ENCODE results near the gene C4orf17.

The C4orf17 gene

GRCh38 chr4:99586322-99586721 is 75.5 kb downstream of the C4orf17 start:
- no peaks in the 10 kb centered on the region for H3K27me3 ChIP-seq (ENCODE audit: control insufficient read depth, insufficient read depth, low read length)
- H3K4me3 ChIP-seq (ENCODE audit: low read depth, low read length), result no peak overlapping the region
- H3K9me3 ChIP-seq (ENCODE audit: control insufficient read depth, insufficient read depth, low read length), result no peaks in the 10 kb centered on the region
- H3K36me3 ChIP-seq (ENCODE audit: control insufficient read depth, insufficient read depth, low read length), result no peaks in the 10 kb centered on the region
- no peaks in the 10 kb centered on the region for H3K4me1 ChIP-seq (ENCODE audit: control insufficient read depth, insufficient read depth, low read length)
- H3K9ac ChIP-seq (ENCODE audit: low read depth, low read length), result no peak overlapping the region

- H3K27me3 ChIP-seq (ENCODE audit: control insufficient read depth, insufficient read depth, low read length), result no peaks in the 10 kb centered on the region
- no peaks in the 10 kb centered on the region for H3K36me3 ChIP-seq (ENCODE audit: control insufficient read depth, insufficient read depth, low read length)
- no peaks in the 10 kb centered on the region for H3K9me3 ChIP-seq (ENCODE audit: control insufficient read depth, insufficient read depth, low read length)
- H3K4me1 ChIP-seq (ENCODE audit: control insufficient read depth, insufficient read depth, low read length), result no peaks in the 10 kb centered on the region
- H3K4me3 ChIP-seq (ENCODE audit: low read depth, low read length), result no peak overlapping the region
- H3K9ac ChIP-seq (ENCODE audit: low read depth, low read length), result no peak overlapping the region
Observed at GRCh38 chr4:99586797-99587196, 76.0 kb downstream of the C4orf17 start.

DNA sequence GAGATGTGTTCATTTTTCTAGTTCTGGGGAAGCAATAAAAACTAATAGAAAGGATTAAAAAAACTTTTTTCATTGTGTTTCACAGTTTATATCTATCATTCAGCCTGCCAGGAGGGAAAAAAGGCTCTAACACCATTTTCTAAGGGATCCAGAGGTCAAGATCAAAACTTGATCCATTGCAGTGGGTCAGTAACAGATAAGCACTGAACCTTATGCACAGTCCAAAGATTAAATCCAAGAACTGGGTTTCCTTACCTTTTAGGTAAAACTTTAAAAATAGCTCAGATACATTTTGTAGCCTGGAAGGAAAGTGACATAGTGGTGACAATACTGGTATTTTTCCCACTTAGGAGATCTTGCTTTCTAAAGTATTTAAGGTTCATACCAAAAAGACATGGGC is 76.5 kb downstream of the C4orf17 start:
- Histone ChIP-seq H3K9me3 (ENCODE audit: control insufficient read depth, insufficient read depth, low read length) (no peaks in the 10 kb centered on the region), H3K36me3 (ENCODE audit: control insufficient read depth, insufficient read depth, low read length) (no peaks in the 10 kb centered on the region), H3K4me3 (ENCODE audit: low read depth, low read length) (no peak overlapping the region), H3K27me3 (ENCODE audit: control insufficient read depth, insufficient read depth, low read length) (no peaks in the 10 kb centered on the region), H3K9ac (ENCODE audit: low read depth, low read length) (no peak overlapping the region), H3K4me1 (ENCODE audit: control insufficient read depth, insufficient read depth, low read length) (no peaks in the 10 kb centered on the region)

DNA sequence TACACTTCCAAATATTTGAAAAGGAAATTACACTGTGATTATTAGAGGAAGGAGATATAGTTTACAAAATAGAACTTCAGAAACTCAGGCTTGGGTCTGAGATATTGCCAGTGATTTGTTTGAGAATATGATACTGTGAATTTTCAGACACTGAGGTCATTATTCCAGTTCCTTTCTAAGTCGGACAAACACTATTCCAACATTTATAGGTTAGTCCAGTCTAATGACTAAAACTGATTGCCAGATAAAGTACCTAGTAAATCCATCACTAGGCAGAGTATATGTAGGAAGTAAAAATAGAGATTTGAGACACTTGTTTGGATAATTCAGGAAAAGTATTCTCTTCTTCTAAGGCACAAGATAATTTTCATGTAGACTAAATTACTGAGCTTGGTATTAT is 77.0 kb downstream of the C4orf17 start:
- Histone ChIP-seq H3K36me3 (ENCODE audit: control insufficient read depth, insufficient read depth, low read length) (no peaks in the 10 kb centered on the region), H3K4me3 (ENCODE audit: low read depth, low read length) (no peak overlapping the region), H3K9me3 (ENCODE audit: control insufficient read depth, insufficient read depth, low read length) (no peaks in the 10 kb centered on the region), H3K27me3 (ENCODE audit: control insufficient read depth, insufficient read depth, low read length) (no peaks in the 10 kb centered on the region), H3K4me1 (ENCODE audit: control insufficient read depth, insufficient read depth, low read length) (no peaks in the 10 kb centered on the region), H3K9ac (ENCODE audit: low read depth, low read length) (no peak overlapping the region)

- Histone ChIP-seq H3K9me3 (ENCODE audit: control insufficient read depth, insufficient read depth, low read length) (no peaks in the 10 kb centered on the region), H3K9ac (ENCODE audit: low read depth, low read length) (no peak overlapping the region), H3K36me3 (ENCODE audit: control insufficient read depth, insufficient read depth, low read length) (no peaks in the 10 kb centered on the region), H3K4me1 (ENCODE audit: control insufficient read depth, insufficient read depth, low read length) (no peaks in the 10 kb centered on the region), H3K4me3 (ENCODE audit: low read depth, low read length) (no peak overlapping the region), H3K27me3 (ENCODE audit: control insufficient read depth, insufficient read depth, low read length) (no peaks in the 10 kb centered on the region)
Observed at GRCh38 chr4:99591757-99592156, 80.9 kb downstream of the C4orf17 start.

Data from iPS-15b (cell line).